PC-3 (cell line): ENCODE measurements around the gene NTHL1. TPM values are rescaled to one million over a fixed set of nuclear protein-coding genes. Genes with fewer than 3 reads are reported as not detected.

Source experiments
- ATAC-seq: fragments of 200-7000 bp; cut with Tn5 transposase; 2 replicates; pipeline ENCODE4 v1.9.1; 2020; ENCODE audit warnings: mild to moderate bottlenecking, moderate library complexity
- BruUV-seq: library from RNA; stranded (reverse); fragments of 400-500 nt; replicated peaks from 2 replicates; lab custom pipeline; 2021; lab: Mats Ljungman, UMichigan
- CTCF ChIA-PET: fragments of 300-600 bp; sonication (Branson Sonifier 250); formaldehyde crosslinking; loops from one replicate; lab custom pipeline; 2022; ENCODE audit warnings: antibody characterized with exemption; lab: Charles Lee
- POLR2A ChIA-PET: fragments of 300-600 bp; sonication (Branson Sonifier 250); formaldehyde crosslinking; loops from one replicate; lab custom pipeline; 2022; ENCODE audit warnings: antibody characterized with exemption; ENCODE audit not compliant: unreplicated experiment; lab: Charles Lee
- DNase-seq: peaks from one replicate; pipeline ENCODE4 v3.0.0-alpha.2; 2015
- H2AFZ ChIP-seq: fragments of 300-600 bp; sonication (generic); 2 replicates; pipeline ENCODE4 v1.6.0; 2016; ENCODE audit warnings: antibody characterized with exemption, low read length
- H3F3A ChIP-seq: fragments of 300-600 bp; sonication (generic); one replicate; pipeline ENCODE4 v1.6.0; 2017; ENCODE audit warnings: antibody characterized with exemption, low read length, control low read depth, mild to moderate bottlenecking; ENCODE audit not compliant: unreplicated experiment
- H3K27ac ChIP-seq: fragments of 300-600 bp; sonication (generic); 2 replicates; pipeline ENCODE4 v1.5.1; 2016; ENCODE audit warnings: mild to moderate bottlenecking, low read length
- H3K27me3 ChIP-seq: fragments of 300-600 bp; sonication (generic); 2 replicates; pipeline ENCODE4 v1.6.1; 2016; ENCODE audit warnings: low read length, mixed read lengths
- H3K36me3 ChIP-seq: fragments of 300-600 bp; sonication (generic); 2 replicates; pipeline ENCODE4 v1.6.1; 2016; ENCODE audit warnings: low read depth, mixed run types, low read length, mixed read lengths
- H3K4me1 ChIP-seq: fragments of 300-600 bp; sonication (generic); 2 replicates; pipeline ENCODE4 v1.5.1; 2016; ENCODE audit warnings: low read length; ENCODE audit not compliant: insufficient read depth
- H3K4me2 ChIP-seq: fragments of 300-600 bp; sonication (generic); 2 replicates; pipeline ENCODE4 v1.6.0; 2016; ENCODE audit warnings: low read length
- H3K4me3 ChIP-seq: fragments of 300-600 bp; sonication (generic); 2 replicates; pipeline ENCODE4 v1.5.1; 2016; ENCODE audit warnings: mild to moderate bottlenecking, low read length, mixed read lengths
- H3K79me2 ChIP-seq: fragments of 300-600 bp; sonication (generic); 2 replicates; pipeline ENCODE4 v1.6.1; 2017; ENCODE audit warnings: low read length, mixed read lengths
- H3K9ac ChIP-seq: fragments of 300-600 bp; sonication (generic); 2 replicates; pipeline ENCODE4 v1.6.0; 2016; ENCODE audit warnings: mild to moderate bottlenecking, low read length
- H3K9me2 ChIP-seq: fragments of 300-600 bp; sonication (generic); replicated peaks from 2 replicates; pipeline ENCODE4 v1.6.1; 2016; ENCODE audit warnings: mixed run types, low read length, mixed read lengths
- H3K9me3 ChIP-seq: fragments of 300-600 bp; sonication (generic); 2 replicates; pipeline ENCODE4 v1.6.1; 2016; ENCODE audit warnings: low read length, mixed read lengths
- H4K20me1 ChIP-seq: fragments of 300-600 bp; sonication (generic); 2 replicates; pipeline ENCODE4 v1.6.1; 2016; ENCODE audit warnings: low read length, mixed read lengths
- CTCF ChIP-seq: fragments of 300-600 bp; sonication (generic); conservative IDR thresholded peaks from 2 replicates; pipeline ENCODE4 v1.5.1; 2017; ENCODE audit warnings: antibody characterized with exemption, low read depth, mild to moderate bottlenecking, low read length
- EZH2 ChIP-seq: fragments of 300-600 bp; sonication (generic); IDR thresholded peaks from one replicate; pipeline ENCODE4 v1.6.1; 2017; ENCODE audit warnings: antibody characterized with exemption, mild to moderate bottlenecking, low read length; ENCODE audit not compliant: unreplicated experiment
- EZH2phosphoT487 ChIP-seq: fragments of 300-600 bp; sonication (generic); IDR thresholded peaks from 2 replicates; pipeline ENCODE4 v1.6.1; 2018; ENCODE audit warnings: mild to moderate bottlenecking, antibody characterized with exemption, low read length, borderline replicate concordance
- intact Hi-C: fragments of 100-400 bp; cut with micrococcal nuclease; formaldehyde crosslinking; loops from 2 replicates; pipeline ENCODE4 v1.9.0; 2023
- total RNA-seq: library from RNA; depleted of rRNA; stranded (reverse); fragments of >200 nt; gene quantifications from 2 replicates; pipeline ENCODE4 v1.2.3, GENCODE V29; 2014

NTHL1 gene
- total RNA-seq, 1 experiment from 2014 or later, result 90.1 TPM

GRCh38 chr16:2079991-2080390 is 32.4 kb upstream of the NTHL1 start:
- Histone ChIP-seq H2AFZ (no peak overlapping the region), H3K9me3 (no peaks in the 10 kb centered on the region), H3K9ac (no peak overlapping the region), H3K4me1 (no peaks in the 10 kb centered on the region), H3K27me3 (no peaks in the 10 kb centered on the region), H3K4me3 (no peak overlapping the region), H3K36me3 (no peaks in the 10 kb centered on the region), H3K27ac (no peak overlapping the region), H3K9me2 (no peaks in the 10 kb centered on the region), H3K79me2 (no peaks in the 10 kb centered on the region), H4K20me1 (no peaks in the 10 kb centered on the region), H3K4me2 (no peak overlapping the region), H3F3A (no peaks in the 10 kb centered on the region)
- no TSS peak for BruUV-seq
- ChIA-PET CTCF (no interaction called here), POLR2A (no interaction called here)
- no peak for TF ChIP-seq CTCF
- no peak for TF ChIP-seq EZH2phosphoT487
- no peak for TF ChIP-seq EZH2
- intact Hi-C loops, result no loop called here
- no peak for ATAC-seq
- DNase-seq, result no peak

- Histone ChIP-seq H3K4me2 (no peak overlapping the region), H3K27me3 (no peaks in the 10 kb centered on the region), H3K27ac (no peak overlapping the region), H3K9me3 (no peaks in the 10 kb centered on the region), H3K79me2 (no peaks in the 10 kb centered on the region), H2AFZ (no peak overlapping the region), H4K20me1 (no peaks in the 10 kb centered on the region), H3K9ac (no peak overlapping the region), H3F3A (no peaks in the 10 kb centered on the region), H3K9me2 (no peaks in the 10 kb centered on the region), H3K4me1 (no peaks in the 10 kb centered on the region), H3K36me3 (no peaks in the 10 kb centered on the region), H3K4me3 (no peak overlapping the region)
- intact Hi-C loops, result no loop called here
- POLR2A ChIA-PET, result no interaction called here
- CTCF ChIA-PET, result no interaction called here
- DNase-seq (no peak), ATAC-seq (no peak)
- no TSS peak for BruUV-seq
- TF ChIP-seq CTCF (no peak), EZH2phosphoT487 (no peak), EZH2 (no peak)
Measured at GRCh38 chr16:2079311-2079800, 31.7 kb upstream of the NTHL1 start.

- Histone ChIP-seq H3F3A (no peaks in the 10 kb centered on the region), H2AFZ (no peak overlapping the region), H3K79me2 (no peaks in the 10 kb centered on the region), H3K9me2 (no peaks in the 10 kb centered on the region), H3K9me3 (no peaks in the 10 kb centered on the region), H3K4me2 (no peak overlapping the region), H3K4me1 (no peaks in the 10 kb centered on the region), H4K20me1 (no peaks in the 10 kb centered on the region), H3K27ac (no peak overlapping the region), H3K36me3 (no peaks in the 10 kb centered on the region), H3K27me3 (no peaks in the 10 kb centered on the region), H3K9ac (no peak overlapping the region), H3K4me3 (no peak overlapping the region)
- no peak for TF ChIP-seq CTCF
- no peak for TF ChIP-seq EZH2
- no peak for TF ChIP-seq EZH2phosphoT487
- ATAC-seq (no peak), DNase-seq (no peak)
- CTCF ChIA-PET, result no interaction called here
- BruUV-seq, result no TSS peak
- intact Hi-C loops, result no loop called here
- POLR2A ChIA-PET, result no interaction called here
Measured at GRCh38 chr16:2078691-2079090, 31.1 kb upstream of the NTHL1 start.
